Testis (tissue), 3 donors: Measurements from ENCODE around the gene ZSCAN21. TPM values are rescaled to one million over a fixed set of nuclear protein-coding genes. Genes with fewer than 3 reads are reported as not detected.
A peak's percentile ranks its signal among the peaks of the same experiment; 100 is the strongest.

Experiments used
- DNase-seq: peaks from one replicate; pipeline ENCODE4 v3.0.0-alpha.2; 2019
- H3K27ac ChIP-seq, 2 donors: fragments of 200-600 bp; sonication (generic); one replicate each; pipeline ENCODE4 v1.5.1; 2019
- H3K27me3 ChIP-seq: fragments of 200-600 bp; sonication (generic); one replicate; pipeline ENCODE4 v1.5.1; 2019
- H3K36me3 ChIP-seq: fragments of 200-600 bp; sonication (generic); one replicate; pipeline ENCODE4 v1.5.1; 2017; ENCODE audit warnings: low read depth; ENCODE audit errors: missing control alignments
- H3K4me1 ChIP-seq: fragments of 200-600 bp; sonication (generic); one replicate; pipeline ENCODE4 v1.5.1; 2019
- H3K4me3 ChIP-seq, 2 donors: fragments of 200-600 bp; sonication (generic); one replicate each; pipeline ENCODE4 v1.5.1; 2017 to 2019
- H3K9me3 ChIP-seq: fragments of 200-600 bp; sonication (generic); one replicate; pipeline ENCODE4 v1.5.1; 2017
- CTCF ChIP-seq, 3 experiments: fragments of 450-650 bp in 2 of 3; fragments of 200-600 bp in 1 of 3; sonication (generic) in 1 of 3; IDR thresholded peaks; one replicate each; pipeline ENCODE4 v1.5.1; 2016 to 2019; ENCODE audit warnings: antibody characterized with exemption in 3 of 3, mild to moderate bottlenecking in 2 of 3, moderate library complexity in 1 of 3
- POLR2A ChIP-seq: fragments of 450-650 bp; IDR thresholded peaks from one replicate; pipeline ENCODE4 v1.6.1; 2017; ENCODE audit warnings: antibody characterized with exemption, mild to moderate bottlenecking, moderate library complexity
- WGBS, 2 donors: methylation state at CpG; one replicate each; pipeline ENCODE4 v1.1.5; 2018; 5-methylcytosine and 5-hydroxymethylcytosine counted together
- intact Hi-C: fragments of 100-400 bp; cut with DNase I; formaldehyde crosslinking; loops from one replicate; pipeline ENCODE4 v1.15.1; 2023; ENCODE audit warnings: low total_unique reads
- polyA plus RNA-seq: library from polyadenylated mRNA; stranded (reverse); fragments of 350-450 nt; fragmentation: Illumina TruSeq; extraction: RNeasy Lipid Tissue Mini Kit (QIAGEN cat#74804); gene quantifications from one replicate; pipeline ENCODE4 v1.2.3, GENCODE V29; 2014; ENCODE audit warnings: low read depth, low replicate concordance; ENCODE audit not compliant: insufficient read depth
- total RNA-seq, 2 donors: library from RNA; depleted of rRNA; stranded (reverse); fragments of >200 nt; gene quantifications; one replicate each; pipeline ENCODE4 v1.2.3, GENCODE V29; 2016

The ZSCAN21 gene
- total and polyA plus RNA-seq, 3 donors from 2014 or later: 21.3 to 50.3 (median 36.3) TPM

- Histone ChIP-seq H3K36me3 (no peaks in the 10 kb centered on the region), H3K4me3 (peak overlapping the region; percentile 74 to 91), H3K9me3 (no peaks in the 10 kb centered on the region), H3K27ac (peak overlapping the region; percentile 84 to 87), H3K4me1 (peaks cover 27% of the 10 kb centered on the region), H3K27me3 (no peaks in the 10 kb centered on the region)
- DNase-seq: no peak
- WGBS, 2 donors: 23 to 24% methylated on average over 7 of the region's 7 CpGs
- intact Hi-C loops: loop anchor here (5.0 to 10.0 kb wide), 2 partner anchors 38 to 95 kb away; partner anchors contain the start of gene MBLAC1
- TF ChIP-seq POLR2A (no peak), CTCF (IDR thresholded peaks at IDR 0.05) (no peak)
These were observed 40.1 kb downstream of the ZSCAN21 start for GRCh38 chr7:100089458-100090196.

- TF ChIP-seq POLR2A (no peak), CTCF (IDR thresholded peaks at IDR 0.05) (no peak)
- no peak overlapping the region for H3K4me3 ChIP-seq
- no peak for DNase-seq
- H3K27me3 ChIP-seq: no peaks in the 10 kb centered on the region
- WGBS, 2 donors: 85 to 89% methylated on average over 14 of the region's 14 CpGs
- no peaks in the 10 kb centered on the region for H3K9me3 ChIP-seq
- peaks cover 23% of the 10 kb centered on the region for H3K4me1 ChIP-seq
- H3K36me3 ChIP-seq: no peaks in the 10 kb centered on the region
- intact Hi-C loops: no loop called here
- no peak overlapping the region for H3K27ac ChIP-seq
These were observed 41.2 kb downstream of the ZSCAN21 start for GRCh38 chr7:100090527-100091410.

GRCh38 chr7:100091411-100092181 lies 42.0 kb downstream of the ZSCAN21 start:
- intact Hi-C loops: no loop called here
- Histone ChIP-seq H3K4me3 (no peak overlapping the region), H3K36me3 (no peaks in the 10 kb centered on the region)

GRCh38 chr7:100093054-100093453 lies 43.5 kb downstream of the ZSCAN21 start:
- intact Hi-C loops: no loop called here
- peak; percentile 36 for DNase-seq
- peak overlapping the region in 1 of 2 donors; percentile 56 for H3K27ac ChIP-seq
- H3K27me3 ChIP-seq: no peaks in the 10 kb centered on the region
- H3K4me1 ChIP-seq: peaks cover 22% of the 10 kb centered on the region
- 32 to 56% methylated on average over 6 to 8 of the region's 8 CpGs for WGBS, 2 donors
- TF ChIP-seq CTCF (IDR thresholded peaks at IDR 0.05): no peak
- TF ChIP-seq POLR2A: no peak
- no peak overlapping the region for H3K4me3 ChIP-seq
- H3K9me3 ChIP-seq: no peaks in the 10 kb centered on the region
- no peaks in the 10 kb centered on the region for H3K36me3 ChIP-seq

More at GRCh38 chr7:100091411-100092181, 42.0 kb downstream of the ZSCAN21 start:
- peaks cover 23% of the 10 kb centered on the region for H3K4me1 ChIP-seq
- no peaks in the 10 kb centered on the region for H3K9me3 ChIP-seq
- 70 to 71% methylated on average over 19 of the region's 19 CpGs for WGBS, 2 donors
- no peak for DNase-seq
- H3K27me3 ChIP-seq: no peaks in the 10 kb centered on the region
- no peak for TF ChIP-seq CTCF (IDR thresholded peaks at IDR 0.05)
- no peak overlapping the region for H3K27ac ChIP-seq
